ENCODE results near the gene CPED1.

Gene CPED1

DNA sequence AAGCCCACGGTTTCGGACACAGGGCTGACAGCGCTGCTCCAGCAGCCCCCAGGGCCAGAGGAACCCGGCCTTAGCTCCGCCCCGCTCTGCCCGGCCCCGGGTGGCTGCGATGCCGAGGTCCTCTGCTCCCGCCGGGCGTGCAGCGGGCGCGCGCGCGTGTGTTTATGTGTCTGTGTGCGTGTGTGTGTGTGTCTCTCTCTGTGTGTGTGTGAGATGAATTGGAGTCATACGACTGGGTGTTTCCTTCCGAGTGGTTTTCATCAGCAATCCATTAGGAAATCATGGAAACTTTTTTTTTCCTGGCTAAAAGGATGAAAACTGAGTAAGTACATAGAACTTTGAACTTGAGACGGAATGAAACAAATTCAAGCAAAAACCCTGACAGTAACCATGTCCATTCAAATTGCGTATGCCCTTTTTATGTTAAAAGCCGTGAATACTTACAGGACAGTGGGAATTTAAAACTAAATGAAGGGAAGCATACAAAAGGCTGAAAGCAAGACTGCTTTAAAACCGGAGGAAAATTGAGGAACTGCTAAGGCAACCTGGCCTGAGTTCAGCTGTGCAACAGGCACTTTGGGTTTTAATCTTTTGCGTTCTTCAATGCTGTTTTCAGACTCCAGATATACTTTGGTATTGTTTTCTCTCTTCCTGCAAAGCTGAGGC is at the start of gene CPED1:
Gene CPED1, plus strand, starts transcription at position 121 of the 666 bp plus-strand sequence. CDS start 911 bp downstream, outside the sequence.
- TF ChIP-seq CTCF (IDR thresholded peaks at IDR 0.05; ENCODE audit: low read depth, low read length), result no peak
- in situ Hi-C loops (cut with HindIII; ENCODE audit: low sequenced_read_pairs), result no loop called here
- peak within 1 kb of the TSS; percentile 58 for H3K4me3 ChIP-seq (ENCODE audit: low read depth, low read length)
- DNase-seq (ENCODE audit: low read depth, low spot score), result peak; percentile 73

DNA sequence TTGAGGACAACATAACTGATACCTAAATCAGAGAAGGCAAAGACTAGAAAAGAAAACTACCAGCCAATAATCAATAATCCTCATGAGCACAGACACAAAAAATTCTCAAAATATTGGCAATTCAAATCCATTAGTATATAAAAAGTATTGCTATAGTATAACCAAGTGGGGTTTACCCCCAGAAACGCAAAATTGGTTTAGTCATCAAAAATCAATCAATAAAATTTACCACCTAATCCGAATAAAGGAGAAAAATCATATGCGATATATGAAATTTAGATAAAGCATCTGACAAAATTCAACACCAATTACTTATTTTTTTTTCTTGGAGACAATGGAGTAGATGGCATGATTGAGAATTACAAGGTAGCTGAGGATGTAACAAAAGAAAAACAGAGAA is 49.2 kb upstream of the CPED1 start:
- in situ Hi-C loops (cut with HindIII; ENCODE audit: low sequenced_read_pairs), result no loop called here
- no peak for DNase-seq (ENCODE audit: low read depth, low spot score)
- no peak overlapping the region for H3K4me3 ChIP-seq (ENCODE audit: low read depth, low read length)
- no peak for TF ChIP-seq CTCF (IDR thresholded peaks at IDR 0.05; ENCODE audit: low read depth, low read length)

DNA sequence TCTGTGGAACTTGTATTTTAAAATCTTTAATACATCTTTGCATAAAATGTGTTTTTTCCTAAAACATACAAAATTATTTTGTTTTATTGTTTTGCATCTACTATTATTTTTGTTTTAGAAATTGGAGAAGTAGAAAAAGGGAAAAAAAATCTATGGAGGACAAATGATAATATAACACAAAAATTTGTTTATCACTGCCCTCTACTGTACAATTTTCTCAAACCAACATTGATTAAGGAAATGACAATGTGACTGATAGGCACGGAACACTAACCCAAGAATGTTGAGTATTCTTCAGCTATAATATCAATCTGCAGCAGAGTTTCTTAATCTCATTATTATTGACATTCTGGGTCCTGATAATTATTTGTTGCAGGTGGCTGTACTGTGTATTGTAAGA is 47.4 kb upstream of the CPED1 start:
- DNase-seq (ENCODE audit: low read depth, low spot score), result no peak
- peak; percentile 10 for TF ChIP-seq CTCF (IDR thresholded peaks at IDR 0.05; ENCODE audit: low read depth, low read length)
- H3K4me3 ChIP-seq (ENCODE audit: low read depth, low read length), result no peak overlapping the region
- in situ Hi-C loops (cut with HindIII; ENCODE audit: low sequenced_read_pairs), result no loop called here

- TF ChIP-seq CTCF (IDR thresholded peaks at IDR 0.05; ENCODE audit: low read depth, low read length), result no peak
These were observed 46.7 kb upstream of the CPED1 start for GRCh38 chr7:120941856-120942255.

GRCh38 chr7:120942861-120943260 is 45.6 kb upstream of the CPED1 start:
- TF ChIP-seq CTCF (IDR thresholded peaks at IDR 0.05; ENCODE audit: low read depth, low read length), result no peak
- no peak overlapping the region for H3K4me3 ChIP-seq (ENCODE audit: low read depth, low read length)
- in situ Hi-C loops (cut with HindIII; ENCODE audit: low sequenced_read_pairs), result no loop called here
- DNase-seq (ENCODE audit: low read depth, low spot score), result no peak

More at GRCh38 chr7:120941856-120942255, 46.7 kb upstream of the CPED1 start:
- H3K4me3 ChIP-seq (ENCODE audit: low read depth, low read length), result no peak overlapping the region
- in situ Hi-C loops (cut with HindIII; ENCODE audit: low sequenced_read_pairs), result no loop called here
- DNase-seq (ENCODE audit: low read depth, low spot score), result no peak

GRCh38 chr7:120944826-120945562 is 43.5 kb upstream of the CPED1 start:
- in situ Hi-C loops (cut with HindIII; ENCODE audit: low sequenced_read_pairs), result no loop called here
- H3K4me3 ChIP-seq (ENCODE audit: low read depth, low read length), result no peak overlapping the region
- DNase-seq (ENCODE audit: low read depth, low spot score), result no peak
- no peak for TF ChIP-seq CTCF (IDR thresholded peaks at IDR 0.05; ENCODE audit: low read depth, low read length)

Data from astrocyte of the spinal cord (primary cell).